Mesendoderm (in vitro differentiated cells): Measurements from ENCODE around the gene GATAD2A.

Source experiments
- DNase-seq: peaks from one replicate; pipeline ENCODE4 v3.0.0; 2013
- H2AK5ac ChIP-seq: 2 replicates; pipeline ENCODE4 v1.6.1; 2013; ENCODE audit warnings: low read length, inconsistent platforms
- H2BK120ac ChIP-seq: 2 replicates; pipeline ENCODE4 v1.6.1; 2013; ENCODE audit warnings: low read depth, mild to moderate bottlenecking, low read length, moderate library complexity, mixed read lengths
- H2BK15ac ChIP-seq: replicated peaks from 2 replicates; pipeline ENCODE4 v1.6.1; 2013; ENCODE audit warnings: low read depth, mild to moderate bottlenecking, moderate library complexity
- H2BK5ac ChIP-seq: 2 replicates; pipeline ENCODE4 v1.6.1; 2013; ENCODE audit warnings: low read length, inconsistent platforms
- H3K18ac ChIP-seq: 2 replicates; pipeline ENCODE4 v1.6.1; 2013; ENCODE audit warnings: mild to moderate bottlenecking, low read length, mixed read lengths
- H3K23ac ChIP-seq: one replicate; pipeline ENCODE4 v1.6.1; 2013; ENCODE audit warnings: low read length
- H3K27ac ChIP-seq: 2 replicates; pipeline ENCODE4 v1.5.1; 2013; ENCODE audit warnings: low read depth, mild to moderate bottlenecking, inconsistent platforms, low read length, moderate library complexity
- H3K27me3 ChIP-seq: 2 replicates; pipeline ENCODE4 v1.6.1; 2013; ENCODE audit warnings: low read length, control low read depth, mild to moderate bottlenecking, inconsistent platforms; ENCODE audit not compliant: insufficient read depth, poor library complexity
- H3K36me3 ChIP-seq: 2 replicates; pipeline ENCODE4 v1.6.1; 2013; ENCODE audit warnings: low read length, inconsistent platforms; ENCODE audit not compliant: control insufficient read depth, insufficient read depth
- H3K4ac ChIP-seq: one replicate; pipeline ENCODE4 v1.6.1; 2013; ENCODE audit warnings: low read depth, mild to moderate bottlenecking, low read length, moderate library complexity
- H3K4me1 ChIP-seq: 2 replicates; pipeline ENCODE4 v1.6.1; 2013; ENCODE audit warnings: low read depth, low read length, inconsistent platforms; ENCODE audit not compliant: control insufficient read depth
- H3K4me2 ChIP-seq: 2 replicates; pipeline ENCODE4 v1.6.1; 2013; ENCODE audit warnings: low read length
- H3K4me3 ChIP-seq: 2 replicates; pipeline ENCODE4 v1.5.1; 2013; ENCODE audit warnings: mild to moderate bottlenecking, low read length
- H3K56ac ChIP-seq: one replicate; pipeline ENCODE4 v1.6.1; 2013; ENCODE audit warnings: low read length
- H3K79me1 ChIP-seq: 2 replicates; pipeline ENCODE4 v1.6.1; 2013; ENCODE audit warnings: low read length, inconsistent platforms
- H3K79me2 ChIP-seq: 2 replicates; pipeline ENCODE4 v1.6.1; 2013; ENCODE audit warnings: mild to moderate bottlenecking, low read length; ENCODE audit not compliant: control insufficient read depth, insufficient read depth
- H3K9ac ChIP-seq: 2 replicates; pipeline ENCODE4 v1.6.1; 2013; ENCODE audit warnings: low read length, inconsistent platforms
- H4K5ac ChIP-seq: one replicate; pipeline ENCODE4 v1.6.1; 2013; ENCODE audit warnings: low read length
- H4K8ac ChIP-seq: one replicate; pipeline ENCODE4 v1.6.1; 2013; ENCODE audit warnings: low read depth, mild to moderate bottlenecking, control low read depth, low read length, moderate library complexity
- whole genome bisulfite sequencing: extraction: QIAGEN DNeasy Blood & Tissue Kit; methylation state at CpG from one replicate; pipeline ENCODE4 v1.1.7; 2013; ENCODE audit warnings: low lambda C conversion rate, missing lambda C conversion rate; ENCODE audit not compliant: insufficient coverage; ENCODE audit errors: extremely low coverage; 5-methylcytosine and 5-hydroxymethylcytosine counted together

The GATAD2A gene

GRCh38 chr19:19417046-19417445 is 11.6 kb downstream of the GATAD2A start:
- Histone ChIP-seq H2BK120ac (no peak overlapping the region), H3K27ac (no peak overlapping the region), H3K4me2 (no peak overlapping the region), H3K4me3 (no peak overlapping the region), H2AK5ac (no peak overlapping the region), H4K8ac (no peak overlapping the region), H3K36me3 (peaks cover 2% of the 10 kb centered on the region), H3K9ac (no peak overlapping the region), H3K4me1 (no peaks in the 10 kb centered on the region), H3K4ac (no peak overlapping the region), H2BK15ac (no peak overlapping the region), H3K79me1 (peaks cover 16% of the 10 kb centered on the region), H3K79me2 (peaks cover 93% of the 10 kb centered on the region), H4K5ac (no peak overlapping the region), H2BK5ac (no peak overlapping the region), H3K56ac (no peak overlapping the region), H3K18ac (no peak overlapping the region), H3K23ac (no peak overlapping the region), H3K27me3 (no peaks in the 10 kb centered on the region)
- DNase-seq, result no peak
- WGBS, result no CpG with 5 or more reads among the region's 5 CpGs

DNA sequence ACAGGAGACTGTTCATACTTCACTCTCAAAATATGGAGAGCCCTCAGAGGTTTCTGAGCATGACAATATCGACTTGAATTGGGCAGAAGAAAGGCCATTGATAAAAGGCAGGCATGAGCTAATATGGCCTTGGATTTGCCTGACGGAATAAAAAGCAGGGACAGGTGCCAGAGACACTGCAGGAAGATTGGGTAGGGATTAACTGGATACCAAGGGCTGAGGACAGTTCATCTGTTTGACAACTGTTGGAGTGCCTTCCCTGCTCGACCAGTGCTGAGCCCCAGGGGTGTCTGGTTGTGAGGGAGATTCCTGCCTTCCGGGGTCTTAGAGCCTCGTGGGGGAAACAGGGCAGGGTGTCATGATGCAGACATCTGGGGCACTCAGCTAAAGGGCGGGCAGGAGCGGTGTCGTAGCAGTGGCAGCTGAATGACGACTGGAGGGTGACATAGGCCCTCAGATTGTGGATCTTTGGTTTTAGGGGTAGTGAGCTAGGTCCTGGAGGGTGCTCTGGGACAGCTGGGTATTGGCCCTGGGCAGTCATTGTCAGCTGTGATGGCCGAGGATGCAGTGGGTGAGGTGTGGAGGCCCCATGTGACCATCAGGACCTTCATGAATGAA is 12.3 kb downstream of the GATAD2A start:
- H2BK5ac ChIP-seq, result no peak overlapping the region
- H4K5ac ChIP-seq, result no peak overlapping the region
- no peak overlapping the region for H3K9ac ChIP-seq
- DNase-seq, result no peak
- no peak overlapping the region for H3K23ac ChIP-seq
- no peak overlapping the region for H3K27ac ChIP-seq
- H3K4me2 ChIP-seq, result no peak overlapping the region
- H2BK15ac ChIP-seq, result no peak overlapping the region
- H4K8ac ChIP-seq, result no peak overlapping the region
- H3K79me1 ChIP-seq, result peaks cover 18% of the 10 kb centered on the region
- H2BK120ac ChIP-seq, result no peak overlapping the region
- no peaks in the 10 kb centered on the region for H3K27me3 ChIP-seq
- H3K56ac ChIP-seq, result no peak overlapping the region
- peaks cover 92% of the 10 kb centered on the region for H3K79me2 ChIP-seq
- H3K4me1 ChIP-seq, result no peaks in the 10 kb centered on the region
- H3K4ac ChIP-seq, result no peak overlapping the region
- peaks cover 2% of the 10 kb centered on the region for H3K36me3 ChIP-seq
- no CpG with 5 or more reads among the region's 10 CpGs for WGBS
- H3K18ac ChIP-seq, result no peak overlapping the region
- H2AK5ac ChIP-seq, result no peak overlapping the region
- H3K4me3 ChIP-seq, result no peak overlapping the region

DNA sequence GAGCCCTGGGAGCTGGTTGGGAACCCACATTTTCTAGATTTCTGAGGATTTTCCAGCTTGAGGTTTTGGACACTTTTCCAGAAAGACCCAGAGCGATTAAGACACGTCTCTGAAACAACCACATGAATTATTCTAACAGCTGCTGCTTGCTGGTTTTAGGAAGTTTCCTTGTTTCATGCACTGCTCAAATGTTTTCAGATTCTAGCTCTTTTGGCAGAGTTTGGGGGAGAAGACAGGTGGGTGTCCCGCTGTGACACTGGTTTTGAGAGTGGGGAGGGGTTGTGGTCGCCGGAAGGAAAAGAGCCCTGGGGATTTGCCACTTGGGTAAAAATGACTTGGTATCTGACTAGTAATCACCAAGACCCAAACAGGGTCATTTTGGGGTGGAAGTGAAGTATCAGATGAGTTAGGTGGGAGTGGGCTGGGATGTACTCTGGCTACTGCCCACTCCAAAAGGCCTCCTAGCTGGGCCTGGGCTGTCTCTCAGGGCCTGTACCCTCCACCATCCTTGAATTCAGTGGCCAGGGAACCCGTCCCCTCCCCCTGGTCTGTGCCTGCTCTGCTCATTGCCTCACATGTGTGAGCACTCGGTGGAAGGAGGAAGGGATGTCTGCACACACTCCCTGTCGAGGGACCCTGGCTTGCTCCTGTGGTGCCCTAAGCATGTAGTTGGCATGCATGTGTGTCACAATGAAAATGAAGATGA is 13.2 kb downstream of the GATAD2A start:
- Histone ChIP-seq H3K4ac (no peak overlapping the region), H3K36me3 (peaks cover 2% of the 10 kb centered on the region), H3K9ac (no peak overlapping the region), H3K4me2 (no peak overlapping the region), H3K4me1 (no peaks in the 10 kb centered on the region), H3K4me3 (no peak overlapping the region), H2AK5ac (no peak overlapping the region), H3K79me1 (peaks cover 23% of the 10 kb centered on the region), H3K27me3 (no peaks in the 10 kb centered on the region), H3K56ac (no peak overlapping the region), H3K23ac (no peak overlapping the region), H3K27ac (no peak overlapping the region), H3K18ac (no peak overlapping the region), H3K79me2 (peaks cover 92% of the 10 kb centered on the region), H2BK15ac (no peak overlapping the region), H2BK120ac (no peak overlapping the region), H4K5ac (no peak overlapping the region), H2BK5ac (no peak overlapping the region), H4K8ac (no peak overlapping the region)
- DNase-seq, result no peak
- WGBS, result no CpG with 5 or more reads among the region's 8 CpGs

DNA sequence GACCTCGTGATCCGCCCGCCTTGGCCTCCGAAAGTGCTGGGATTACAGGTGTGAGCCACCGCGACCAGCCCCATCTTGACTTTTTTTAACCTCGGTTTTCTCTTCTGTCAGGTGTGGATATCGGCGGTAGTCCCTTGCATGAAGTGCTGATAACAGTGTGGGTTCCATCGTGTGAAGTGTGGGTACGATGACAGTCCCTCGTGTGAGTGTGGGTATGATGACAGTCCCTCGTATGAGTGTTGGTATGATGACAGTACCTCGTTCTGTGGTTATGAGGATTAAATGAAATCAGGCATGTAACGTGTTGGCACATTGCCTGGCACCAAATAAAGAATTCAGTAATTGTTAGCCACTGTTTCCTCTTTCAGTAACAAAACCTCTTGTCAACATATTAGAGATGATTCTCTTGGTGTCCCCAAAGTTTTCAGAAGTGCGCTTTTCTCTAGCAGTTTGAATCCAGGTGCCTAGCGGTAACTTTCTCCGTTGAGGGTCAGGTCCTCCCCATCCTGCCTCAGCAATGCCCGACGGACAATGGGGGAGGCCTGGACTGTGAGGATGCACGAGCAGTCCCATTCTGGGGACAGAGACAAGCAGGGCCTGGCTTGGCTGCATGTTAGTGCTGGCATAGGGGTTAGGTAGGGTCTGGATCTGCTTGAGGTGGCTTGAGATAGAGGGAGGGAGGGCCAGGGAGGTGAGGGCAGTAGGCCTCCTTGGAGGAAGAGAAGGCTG is 15.3 kb downstream of the GATAD2A start:
- DNase-seq, result no peak

GRCh38 chr19:19421299-19421696 is 15.8 kb downstream of the GATAD2A start:
- Histone ChIP-seq H2BK120ac (no peak overlapping the region), H3K56ac (no peak overlapping the region), H3K23ac (no peak overlapping the region), H4K8ac (no peak overlapping the region), H3K4ac (no peak overlapping the region), H2BK15ac (no peak overlapping the region), H4K5ac (no peak overlapping the region), H3K79me2 (peaks cover 93% of the 10 kb centered on the region), H3K36me3 (peaks cover 2% of the 10 kb centered on the region), H3K27me3 (no peaks in the 10 kb centered on the region), H3K4me3 (no peak overlapping the region), H3K4me2 (no peak overlapping the region), H3K79me1 (peaks cover 26% of the 10 kb centered on the region), H2AK5ac (no peak overlapping the region), H2BK5ac (no peak overlapping the region), H3K4me1 (no peaks in the 10 kb centered on the region), H3K27ac (no peak overlapping the region), H3K9ac (no peak overlapping the region), H3K18ac (no peak overlapping the region)
- WGBS, result no CpG with 5 or more reads among the region's 9 CpGs
- DNase-seq, result no peak

More for the DNA sequence above, 15.3 kb downstream of the GATAD2A start:
- H2AK5ac ChIP-seq, result no peak overlapping the region
- no peak overlapping the region for H3K4ac ChIP-seq
- no peak overlapping the region for H2BK120ac ChIP-seq
- H3K56ac ChIP-seq, result no peak overlapping the region
- H3K4me1 ChIP-seq, result no peaks in the 10 kb centered on the region
- no peak overlapping the region for H3K9ac ChIP-seq
- no peak overlapping the region for H2BK15ac ChIP-seq
- peaks cover 93% of the 10 kb centered on the region for H3K79me2 ChIP-seq
- no peak overlapping the region for H3K27ac ChIP-seq
- H3K4me2 ChIP-seq, result no peak overlapping the region
- no peak overlapping the region for H4K8ac ChIP-seq
- peaks cover 2% of the 10 kb centered on the region for H3K36me3 ChIP-seq
- H4K5ac ChIP-seq, result no peak overlapping the region
- no peaks in the 10 kb centered on the region for H3K27me3 ChIP-seq
- no peak overlapping the region for H3K4me3 ChIP-seq
- H3K18ac ChIP-seq, result no peak overlapping the region
- WGBS, result no CpG with 5 or more reads among the region's 21 CpGs
- H2BK5ac ChIP-seq, result no peak overlapping the region
- peaks cover 24% of the 10 kb centered on the region for H3K79me1 ChIP-seq
- no peak overlapping the region for H3K23ac ChIP-seq
